ENCODE results near the gene GLT8D2.
"Not testable (repeated sequence)": the region's sequence is repeated elsewhere in the genome, so short reads cannot be mapped to it uniquely, and the experiment has no call there.

DNA sequence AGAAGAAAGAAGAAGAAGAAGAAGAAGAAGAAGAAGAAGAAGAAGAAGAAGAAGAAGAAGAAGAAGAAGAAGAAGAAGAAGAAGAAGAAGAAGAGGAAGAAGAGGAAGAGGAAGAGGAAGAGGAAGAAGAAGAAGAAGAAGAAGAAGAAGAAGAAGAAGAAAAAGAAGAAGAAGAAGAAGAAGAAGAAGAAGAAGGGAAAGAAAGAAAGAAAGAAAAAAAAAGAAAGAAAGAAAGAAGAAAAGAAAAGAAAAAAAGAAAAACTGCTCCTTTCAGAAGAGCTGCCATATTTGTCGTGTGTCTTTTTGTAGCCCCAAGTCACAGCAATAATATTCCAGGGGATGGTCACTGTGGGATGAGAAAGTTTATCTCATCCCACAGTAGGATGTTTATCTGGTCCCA is 28.1 kb downstream of the GLT8D2 start:
- TF ChIP-seq, protein P1, sequence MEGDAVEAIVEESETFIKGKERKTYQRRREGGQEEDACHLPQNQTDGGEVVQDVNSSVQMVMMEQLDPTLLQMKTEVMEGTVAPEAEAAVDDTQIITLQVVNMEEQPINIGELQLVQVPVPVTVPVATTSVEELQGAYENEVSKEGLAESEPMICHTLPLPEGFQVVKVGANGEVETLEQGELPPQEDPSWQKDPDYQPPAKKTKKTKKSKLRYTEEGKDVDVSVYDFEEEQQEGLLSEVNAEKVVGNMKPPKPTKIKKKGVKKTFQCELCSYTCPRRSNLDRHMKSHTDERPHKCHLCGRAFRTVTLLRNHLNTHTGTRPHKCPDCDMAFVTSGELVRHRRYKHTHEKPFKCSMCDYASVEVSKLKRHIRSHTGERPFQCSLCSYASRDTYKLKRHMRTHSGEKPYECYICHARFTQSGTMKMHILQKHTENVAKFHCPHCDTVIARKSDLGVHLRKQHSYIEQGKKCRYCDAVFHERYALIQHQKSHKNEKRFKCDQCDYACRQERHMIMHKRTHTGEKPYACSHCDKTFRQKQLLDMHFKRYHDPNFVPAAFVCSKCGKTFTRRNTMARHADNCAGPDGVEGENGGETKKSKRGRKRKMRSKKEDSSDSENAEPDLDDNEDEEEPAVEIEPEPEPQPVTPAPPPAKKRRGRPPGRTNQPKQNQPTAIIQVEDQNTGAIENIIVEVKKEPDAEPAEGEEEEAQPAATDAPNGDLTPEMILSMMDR (IDR thresholded peaks at IDR 0.05; ENCODE audit: low read depth, low read length, poor library complexity, severe bottlenecking), result not testable (repeated sequence)
- TF ChIP-seq EZH2phosphoT487 (IDR thresholded peaks at IDR 0.05; ENCODE audit: borderline replicate concordance, low read length), result not testable (repeated sequence)

All from DOHH2 (cell line).